HG03521 (cell line): Measurements from ENCODE around the gene COX6B2.

ENCODE experiments used
- ATAC-seq: cut with Tn5 transposase; IDR thresholded peaks from one replicate; pipeline ENCODE4 v1.9.1; 2021; ENCODE audit warnings: mild to moderate bottlenecking, moderate library complexity; ENCODE audit not compliant: unreplicated experiment

COX6B2 gene

DNA sequence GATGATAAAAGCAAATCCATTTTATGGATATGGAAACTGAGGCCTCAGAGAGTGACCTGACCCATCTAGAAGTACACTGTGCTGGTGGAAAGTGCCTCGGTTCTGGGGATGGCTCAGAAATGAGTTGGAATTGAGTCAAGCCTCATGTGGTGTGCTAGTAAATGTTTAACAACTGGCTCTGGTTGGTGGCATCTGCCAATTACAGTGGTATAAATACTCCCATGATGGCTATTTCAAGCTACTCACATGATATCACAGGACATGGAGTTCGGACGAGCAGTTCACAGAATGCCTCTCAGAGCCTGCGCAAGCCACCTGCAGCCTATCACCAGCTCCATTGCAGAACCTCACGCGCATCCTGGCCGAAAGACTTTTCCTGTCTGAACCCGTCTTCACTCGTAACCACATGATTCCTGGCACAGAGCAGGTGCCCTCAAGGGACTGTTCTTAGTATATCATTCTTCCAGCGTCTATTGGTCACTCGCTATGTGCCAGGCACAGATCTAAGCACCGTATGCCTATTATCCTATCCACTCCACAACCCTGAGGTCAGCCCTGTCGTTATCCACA, 38.5 kb downstream of the COX6B2 start:
- ATAC-seq = no peak

DNA sequence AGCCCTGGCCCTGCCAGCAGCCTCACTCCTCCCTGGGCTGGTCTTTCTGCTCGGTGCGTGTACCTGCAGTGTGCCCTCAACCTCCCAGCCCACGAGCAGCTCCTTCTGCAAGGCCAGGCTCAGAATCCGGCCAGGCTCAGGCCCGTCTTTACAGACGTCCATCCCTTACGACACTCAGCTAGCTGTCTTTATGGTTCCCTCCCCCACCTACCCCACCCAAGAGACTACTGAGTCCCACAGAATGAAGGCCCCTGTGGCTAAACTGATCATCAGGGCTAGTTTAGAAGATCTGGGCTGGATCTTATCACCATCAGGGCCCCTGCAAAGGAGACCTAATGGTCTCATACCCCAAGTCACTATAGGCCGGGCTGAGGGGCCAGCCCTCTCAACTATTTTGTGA, 40.1 kb downstream of the COX6B2 start:
- no peak for ATAC-seq

DNA sequence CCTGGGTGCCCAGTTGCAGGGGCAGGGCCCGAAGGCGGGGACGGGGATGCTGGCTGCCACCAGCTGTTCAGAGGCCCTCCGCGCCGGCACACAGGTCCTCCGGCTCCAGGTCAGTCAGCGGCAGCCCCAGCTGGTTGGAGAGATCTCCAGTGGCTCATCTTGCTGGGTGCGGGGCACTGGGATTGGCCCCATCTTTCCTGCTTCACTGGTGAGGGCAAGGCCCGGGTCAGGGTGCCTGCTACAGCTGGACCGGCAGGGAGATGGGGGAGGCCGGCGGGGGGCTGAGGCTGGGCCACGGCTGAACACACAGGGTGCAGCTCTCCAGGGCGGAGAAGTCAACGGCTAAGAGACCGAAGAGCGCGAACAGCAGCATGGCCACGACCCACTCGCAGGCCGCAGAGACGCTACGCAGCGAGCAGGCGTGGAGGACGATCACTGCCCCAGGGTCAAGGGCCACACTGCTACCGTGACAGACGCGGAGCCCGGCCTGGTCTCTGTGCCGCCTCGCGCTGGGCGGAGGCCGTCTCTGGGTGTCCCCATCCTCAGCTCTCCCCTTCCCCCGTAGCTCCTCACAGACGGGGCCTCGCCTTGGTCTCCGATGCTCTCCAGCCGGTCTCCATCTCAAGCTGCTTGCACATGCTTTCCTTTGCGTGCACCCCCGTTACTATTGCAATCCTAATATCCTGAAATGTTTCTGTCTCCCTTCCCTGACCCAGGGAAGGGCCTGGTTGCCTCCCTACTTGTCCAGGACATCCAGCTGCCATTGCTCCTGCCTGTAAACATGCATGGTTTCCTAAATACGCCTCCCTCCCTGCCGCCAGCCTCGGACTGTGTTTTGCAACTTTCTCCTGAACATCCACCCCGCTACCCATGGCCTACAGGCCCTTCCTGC, 41.7 kb downstream of the COX6B2 start:
- no peak for ATAC-seq

DNA sequence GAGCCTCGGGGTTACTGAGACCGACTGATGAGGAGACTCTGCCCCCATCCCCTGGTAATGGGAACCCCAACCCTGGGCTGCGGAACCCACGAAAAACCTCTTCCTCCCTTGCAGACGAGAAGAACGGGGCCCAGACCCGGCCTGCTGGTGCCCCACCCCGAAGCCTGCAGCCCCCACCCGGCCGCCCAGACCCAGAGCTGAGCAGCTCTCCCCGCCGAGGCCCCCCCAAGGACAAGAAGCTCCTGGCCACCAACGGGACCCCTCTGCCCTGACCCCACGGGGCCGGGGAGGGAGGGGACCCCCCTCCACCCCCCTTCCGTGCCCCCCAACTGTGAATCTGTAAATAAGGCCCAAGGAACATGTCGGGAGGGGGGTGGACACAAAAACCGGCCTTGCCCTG, 42.7 kb downstream of the COX6B2 start:
- ATAC-seq = no peak

DNA sequence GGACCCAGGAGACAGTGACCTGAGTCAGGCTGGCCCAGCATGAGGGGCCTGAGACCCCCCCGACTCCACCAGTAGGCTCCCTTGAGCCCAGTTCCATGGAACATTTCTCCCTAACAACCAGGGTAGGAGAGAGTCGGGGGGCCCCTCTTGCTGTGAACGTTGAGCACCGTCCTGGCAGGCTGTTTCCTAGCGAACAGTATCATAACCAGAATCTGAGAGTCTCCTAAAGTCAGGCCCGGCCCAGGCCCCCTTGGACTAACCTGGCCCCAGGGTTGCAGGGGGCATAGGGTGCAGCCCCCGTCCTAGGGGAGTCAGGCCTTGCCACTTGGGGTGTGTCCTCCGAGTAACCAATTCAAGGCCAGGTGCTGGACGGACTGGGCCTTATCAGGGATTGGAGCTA, 43.1 kb downstream of the COX6B2 start:
- no peak for ATAC-seq

DNA sequence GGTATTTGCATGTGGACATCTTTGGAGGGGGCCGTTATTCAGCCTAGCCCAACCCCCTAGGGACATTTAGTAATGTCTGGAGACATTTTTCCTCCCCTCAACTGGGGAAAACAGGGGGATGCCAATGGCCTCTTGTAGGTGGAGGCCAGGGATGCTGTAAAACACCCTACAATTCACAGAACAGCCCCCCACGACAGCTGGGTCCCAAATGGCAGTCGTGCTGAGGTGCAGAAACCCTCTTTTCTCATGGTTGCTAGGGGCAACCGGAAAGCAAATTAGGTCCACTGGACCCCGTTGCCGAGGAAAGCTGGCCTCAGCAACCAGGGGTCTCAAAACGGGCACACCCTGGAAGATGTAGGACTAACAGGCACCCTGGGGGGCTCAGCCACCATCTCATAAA, 44.0 kb downstream of the COX6B2 start:
- ATAC-seq = no peak

DNA sequence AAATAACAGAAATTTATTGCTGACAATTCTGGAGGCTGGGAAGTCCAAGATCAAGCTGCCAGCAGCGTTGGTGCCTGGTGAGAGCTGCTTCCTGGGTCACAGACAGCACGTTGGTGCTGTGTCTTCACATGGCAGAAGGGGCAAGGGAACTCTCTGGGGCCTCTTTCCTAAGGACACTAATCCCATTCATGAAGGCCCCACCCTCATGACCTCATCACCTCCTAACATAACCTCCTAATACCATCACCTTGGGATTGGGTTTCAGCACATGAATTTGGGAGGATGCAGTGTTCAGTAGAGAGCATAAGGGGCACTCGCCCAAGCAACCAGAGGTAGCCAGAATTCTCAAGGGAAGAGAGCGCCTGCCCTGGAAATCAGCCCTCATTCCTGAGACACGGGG, 45.1 kb downstream of the COX6B2 start:
- ATAC-seq = no peak

DNA sequence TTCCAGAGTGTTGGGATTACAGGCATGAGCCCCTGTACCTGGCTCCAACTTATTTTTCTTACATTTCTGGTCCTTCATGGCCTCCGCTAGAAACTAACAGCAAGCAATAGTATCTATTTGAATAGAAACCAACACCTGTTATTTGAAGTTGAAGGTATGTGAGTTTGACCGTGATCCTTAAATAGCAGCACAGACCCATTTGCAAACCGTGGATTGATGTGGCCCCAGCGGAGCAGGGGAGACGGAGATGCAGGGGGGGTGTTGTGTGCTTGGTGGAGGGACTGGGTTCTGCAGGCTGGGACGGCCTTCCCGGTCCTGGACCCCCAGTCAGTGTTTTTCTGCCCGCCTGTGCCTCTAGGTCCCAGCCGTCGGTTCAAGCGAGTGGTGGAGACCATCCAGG, 46.2 kb downstream of the COX6B2 start:
- ATAC-seq = no peak

DNA sequence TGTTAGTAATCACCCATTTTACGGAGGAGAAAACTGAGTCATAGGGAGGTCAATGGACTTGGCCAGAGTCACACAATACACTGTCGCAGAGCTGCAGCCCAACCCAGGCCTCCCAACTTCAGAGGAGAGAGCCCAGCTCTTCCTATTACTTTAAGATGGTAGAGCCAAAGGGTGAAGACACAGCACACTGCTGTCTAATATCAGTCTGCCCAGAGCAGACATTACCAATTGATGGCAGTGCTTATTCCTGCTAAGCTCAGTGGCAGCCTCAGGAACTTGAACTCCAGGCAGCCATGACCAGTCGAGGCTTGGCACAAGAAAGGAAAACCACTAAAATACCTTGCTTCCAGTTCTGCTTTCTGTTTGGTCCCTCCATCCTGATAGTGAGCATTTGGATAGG, 47.8 kb downstream of the COX6B2 start:
- no peak for ATAC-seq

DNA sequence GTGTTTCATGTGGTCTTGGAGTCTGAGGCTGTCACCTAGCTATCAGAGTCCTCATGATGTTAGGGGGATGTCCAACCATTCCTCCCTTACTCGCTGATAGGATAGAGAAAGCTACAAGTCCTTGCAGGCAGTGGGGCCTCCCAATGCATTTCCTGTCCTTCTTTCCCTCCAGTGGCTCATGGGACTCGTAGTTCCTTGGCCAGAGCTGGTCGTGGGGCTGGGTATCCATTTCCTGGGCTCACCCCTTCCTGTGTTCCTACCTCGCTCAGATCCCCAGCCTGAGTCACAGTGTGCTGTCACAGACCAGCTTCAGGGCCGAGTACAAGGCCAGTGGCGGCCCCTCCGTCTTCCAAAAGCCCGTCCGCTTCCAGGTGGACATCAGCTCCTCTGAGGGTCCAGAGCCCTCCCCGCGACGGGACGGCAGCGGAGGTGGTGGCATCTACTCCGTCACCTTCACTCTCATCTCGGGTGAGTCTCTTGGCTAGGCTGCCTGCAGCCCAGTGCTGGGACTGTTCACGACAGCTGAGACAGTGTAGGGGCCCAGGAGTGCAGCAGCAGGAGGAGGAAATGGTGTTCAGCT, 48.4 kb downstream of the COX6B2 start:
- no peak for ATAC-seq

DNA sequence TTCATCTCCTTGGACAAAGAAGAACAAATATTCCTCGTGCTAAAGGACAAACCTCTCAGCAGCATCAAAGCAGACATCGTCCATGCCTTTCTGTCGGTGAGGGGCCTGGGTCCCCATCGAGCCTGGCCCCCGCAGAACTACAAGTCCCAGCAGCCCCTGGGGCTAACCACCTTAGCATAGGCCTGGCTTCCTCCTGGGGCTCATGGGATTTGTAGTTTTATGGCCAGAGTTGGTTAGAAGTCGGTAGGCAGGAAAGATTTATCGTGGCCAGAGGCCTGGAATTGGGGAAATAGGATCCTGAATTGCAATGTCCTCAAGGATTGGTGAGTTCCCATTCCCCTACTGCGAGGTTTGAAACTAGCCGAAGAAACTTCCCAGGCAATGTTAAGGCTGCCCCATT, 49.0 kb downstream of the COX6B2 start:
- ATAC-seq = no peak

DNA sequence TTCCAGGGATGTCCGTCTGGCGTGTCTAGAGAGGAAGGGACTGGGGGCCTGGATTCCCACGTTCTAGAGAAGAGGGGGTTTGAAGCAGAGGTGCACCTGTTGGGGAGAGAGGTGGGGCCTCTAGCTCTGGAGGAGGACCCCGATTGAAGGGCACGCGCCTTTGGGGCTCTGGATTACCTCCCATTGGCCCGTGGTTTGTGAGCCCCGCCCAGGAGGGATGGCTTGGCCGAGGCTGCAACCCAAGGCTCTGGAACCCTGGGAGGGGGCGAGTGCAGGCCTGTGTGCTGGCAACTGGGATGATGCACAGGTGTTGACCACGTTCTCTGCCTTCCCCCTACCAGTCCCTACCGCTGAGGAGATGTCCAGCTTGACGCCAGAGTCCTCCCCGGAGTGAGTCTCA, 49.5 kb downstream of the COX6B2 start:
- no peak for ATAC-seq

DNA sequence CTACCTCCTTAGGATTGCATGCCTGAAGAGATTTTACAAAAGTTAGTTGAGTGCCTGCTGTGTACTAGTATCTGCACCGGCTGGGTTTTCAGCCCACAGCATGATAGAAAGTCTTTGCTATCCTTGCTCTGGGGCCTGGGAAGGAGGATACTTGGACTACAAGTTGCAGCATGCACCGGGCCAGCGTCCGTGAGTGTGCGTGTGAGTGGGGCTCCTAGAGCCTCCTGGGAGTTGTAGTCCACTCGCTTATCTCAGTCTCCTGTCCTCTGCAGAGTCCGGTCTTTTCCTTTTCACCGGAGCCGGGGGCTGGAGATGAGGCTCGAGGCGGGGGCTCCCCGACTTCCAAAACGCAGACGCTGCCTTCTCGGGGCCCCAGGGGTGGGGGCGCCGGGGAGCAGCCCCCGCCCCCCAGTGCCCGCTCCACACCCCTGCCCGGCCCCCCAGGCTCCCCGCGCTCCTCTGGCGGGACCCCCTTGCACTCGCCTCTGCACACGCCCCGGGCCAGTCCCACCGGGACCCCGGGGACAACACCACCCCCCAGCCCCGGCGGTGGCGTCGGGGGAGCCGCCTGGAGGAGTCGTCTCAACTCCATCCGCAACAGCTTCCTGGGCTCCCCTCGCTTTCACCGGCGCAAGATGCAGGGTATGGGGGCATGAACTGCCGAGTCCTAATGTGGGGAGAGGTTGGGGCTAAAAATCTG, 50.1 kb downstream of the COX6B2 start:
- ATAC-seq = no peak

DNA sequence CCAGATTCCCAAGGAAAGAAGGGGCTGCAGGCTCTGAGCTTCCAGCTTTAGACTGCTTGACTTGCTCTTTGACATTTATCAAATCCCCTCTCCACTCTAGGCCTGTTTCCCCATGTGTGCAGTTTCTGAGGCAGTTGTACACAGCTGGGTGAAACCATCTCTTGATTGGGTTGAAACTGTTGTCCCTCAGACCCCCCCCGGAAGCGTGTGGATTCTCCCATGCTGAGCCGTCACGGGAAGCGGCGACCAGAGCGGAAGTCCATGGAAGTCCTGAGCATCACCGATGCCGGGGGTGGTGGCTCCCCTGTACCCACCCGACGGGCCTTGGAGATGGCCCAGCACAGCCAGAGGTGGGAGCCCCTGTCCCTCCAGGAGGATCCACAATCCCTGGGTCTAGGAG, 51.0 kb downstream of the COX6B2 start:
- ATAC-seq = no peak

DNA sequence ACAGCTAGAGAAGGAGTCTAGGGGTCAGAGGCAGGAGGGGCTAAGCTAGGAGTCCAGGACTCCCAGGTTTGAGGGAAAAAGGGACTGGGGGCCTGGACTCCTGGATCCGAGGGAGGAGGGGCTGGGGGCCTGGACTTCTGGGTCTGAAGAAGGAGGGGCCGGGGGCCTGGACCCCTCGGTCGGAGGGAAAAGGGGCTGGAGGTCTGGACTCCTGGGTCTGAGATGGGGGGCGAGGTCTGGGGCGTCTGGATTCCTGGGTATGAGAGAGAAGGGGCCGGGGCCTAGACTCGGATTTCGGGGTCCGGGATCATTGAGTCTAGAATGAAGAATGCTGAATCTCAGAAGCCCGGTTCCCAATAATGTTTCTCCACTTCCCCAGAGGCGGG, 52.2 kb downstream of the COX6B2 start:
- ATAC-seq = no peak

DNA sequence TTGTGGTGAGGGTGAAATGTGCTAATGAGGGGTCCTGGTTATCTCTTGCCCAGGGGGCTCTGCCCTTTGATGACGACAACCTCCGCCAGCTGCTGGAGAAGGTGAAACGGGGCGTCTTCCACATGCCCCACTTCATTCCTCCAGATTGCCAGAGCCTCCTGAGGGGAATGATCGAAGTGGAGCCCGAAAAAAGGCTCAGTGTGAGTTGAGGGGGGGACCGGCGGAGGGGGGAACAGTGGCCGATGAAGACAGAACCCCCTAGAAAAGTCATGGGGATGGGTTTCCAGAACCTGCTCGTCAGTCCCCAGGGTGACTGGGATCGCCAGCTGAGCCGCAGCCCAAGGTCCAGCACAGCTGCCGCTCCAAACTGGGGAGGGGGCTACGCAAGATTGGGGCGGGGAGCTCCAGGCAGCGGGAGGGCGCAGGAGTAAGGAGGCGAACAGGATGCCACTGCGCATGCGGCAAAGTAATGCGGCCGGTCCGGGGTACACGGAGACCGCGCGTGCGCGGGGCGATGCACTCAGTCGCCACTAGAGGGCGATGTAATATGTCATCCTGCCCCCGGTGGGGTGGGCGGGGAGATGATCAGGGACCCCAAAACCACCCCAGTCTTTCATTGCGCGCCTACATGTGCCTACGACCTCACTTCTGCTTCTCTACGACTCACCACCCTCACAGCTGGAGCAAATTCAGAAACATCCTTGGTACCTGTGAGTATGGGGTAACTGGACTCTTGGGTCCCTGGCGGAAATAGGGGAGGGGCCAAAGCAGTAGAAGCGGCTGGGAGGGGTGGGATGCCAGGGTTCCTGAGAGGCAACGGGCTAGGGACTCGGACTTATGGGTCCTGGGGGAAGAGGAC, 52.8 kb downstream of the COX6B2 start:
- ATAC-seq = peak; percentile 62

DNA sequence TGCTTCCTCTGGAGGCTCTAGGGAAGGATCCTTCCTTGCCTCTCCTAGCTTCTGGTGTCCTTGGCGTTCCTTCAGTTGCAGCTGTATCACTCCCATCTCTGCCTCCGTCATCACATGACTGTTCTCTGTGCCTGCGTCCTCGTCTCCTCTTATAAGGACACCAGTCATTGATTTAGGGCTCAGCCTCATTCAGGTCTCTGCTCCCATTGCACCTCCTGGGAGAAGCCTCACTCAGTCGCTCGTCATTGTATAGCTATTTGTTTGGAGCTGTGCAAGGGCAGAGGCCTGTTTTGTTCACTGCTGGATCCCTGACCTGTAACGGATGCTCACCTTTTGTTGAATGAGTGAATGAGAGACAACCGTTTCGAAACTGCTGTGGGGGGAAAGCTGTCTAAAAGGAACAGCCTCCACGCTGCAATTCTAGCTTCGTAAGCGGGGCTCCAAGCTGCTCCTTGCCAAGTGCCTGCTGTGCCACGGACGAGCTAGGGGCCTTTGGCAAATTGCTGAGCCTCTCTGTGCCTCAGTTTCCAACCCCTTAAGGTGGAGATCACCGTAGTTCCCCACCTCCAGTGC, 53.5 kb downstream of the COX6B2 start:
- ATAC-seq = no peak

DNA sequence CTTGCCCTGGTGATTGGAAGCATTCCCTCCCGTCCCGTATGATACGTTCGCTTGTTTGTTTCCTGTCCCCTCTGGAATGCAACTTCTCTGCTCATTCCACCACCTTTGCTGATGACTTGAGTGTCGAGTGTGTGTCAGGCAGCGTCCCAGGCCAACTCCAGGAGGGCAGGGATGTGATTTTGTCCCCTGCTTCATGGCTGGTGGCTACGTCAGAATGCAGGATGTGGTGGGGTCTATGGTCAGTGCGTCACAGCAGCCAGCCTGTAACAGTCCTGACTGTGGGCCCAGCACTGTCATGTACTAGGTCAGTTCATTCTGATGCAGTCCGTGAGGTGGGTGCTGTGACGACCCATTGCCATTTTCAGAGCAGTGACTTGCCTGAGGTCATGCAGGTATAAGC, 54.5 kb downstream of the COX6B2 start:
- ATAC-seq = no peak
